Measurements from ENCODE around the gene NHLH2.

Gene NHLH2

GRCh38 chr1:115840605-115841460, at the start of gene NHLH2:
Gene NHLH2, minus strand, starts transcription at chr1:115841126. Its CDS starts 2,754 bp downstream, at chr1:115838372.
- no peak for DNase-seq (ENCODE audit: low read depth in 3 of 3)

GRCh38 chr1:115890580-115890979, 49.7 kb upstream of the NHLH2 start:
- no peak for DNase-seq (ENCODE audit: low read depth in 3 of 3)

GRCh38 chr1:115888976-115889375, 48.0 kb upstream of the NHLH2 start:
- DNase-seq (ENCODE audit: low read depth in 3 of 3), result no peak

GRCh38 chr1:115882913-115883902, 42.3 kb upstream of the NHLH2 start:
- no peak for DNase-seq (ENCODE audit: low read depth in 3 of 3)

- no peak for DNase-seq (ENCODE audit: low read depth in 3 of 3)
Measured at GRCh38 chr1:115880981-115881672, 40.2 kb upstream of the NHLH2 start.

- no peak for DNase-seq (ENCODE audit: low read depth in 3 of 3)
Measured at GRCh38 chr1:115879977-115880376, 39.1 kb upstream of the NHLH2 start.

- DNase-seq (ENCODE audit: low read depth in 3 of 3), result no peak
Measured at GRCh38 chr1:115877511-115877910, 36.6 kb upstream of the NHLH2 start.

GRCh38 chr1:115874904-115875303, 34.0 kb upstream of the NHLH2 start:
- DNase-seq (ENCODE audit: low read depth in 3 of 3), result no peak

- no peak for DNase-seq (ENCODE audit: low read depth in 3 of 3)
Measured at GRCh38 chr1:115874497-115874896, 33.6 kb upstream of the NHLH2 start.

- DNase-seq (ENCODE audit: low read depth in 3 of 3), result no peak
Measured at GRCh38 chr1:115873184-115873583, 32.3 kb upstream of the NHLH2 start.

- no peak for DNase-seq (ENCODE audit: low read depth in 3 of 3)
Measured at GRCh38 chr1:115869064-115869463, 28.1 kb upstream of the NHLH2 start.

GRCh38 chr1:115867216-115867615, 26.3 kb upstream of the NHLH2 start:
- DNase-seq (ENCODE audit: low read depth in 3 of 3), result no peak

GRCh38 chr1:115865704-115866380, 24.9 kb upstream of the NHLH2 start:
- DNase-seq (ENCODE audit: low read depth in 3 of 3), result no peak

- DNase-seq (ENCODE audit: low read depth in 3 of 3), result no peak
Measured at GRCh38 chr1:115862403-115862802, 21.5 kb upstream of the NHLH2 start.

- no peak for DNase-seq (ENCODE audit: low read depth in 3 of 3)
Measured at GRCh38 chr1:115854005-115854404, 13.1 kb upstream of the NHLH2 start.

GRCh38 chr1:115850937-115851336, 10.0 kb upstream of the NHLH2 start:
- DNase-seq (ENCODE audit: low read depth in 3 of 3), result no peak

GRCh38 chr1:115847787-115848186, 6.9 kb upstream of the NHLH2 start:
- DNase-seq (ENCODE audit: low read depth in 3 of 3), result no peak

- no peak for DNase-seq (ENCODE audit: low read depth in 3 of 3)
Measured at GRCh38 chr1:115842948-115843347, 2.0 kb upstream of the NHLH2 start.

GRCh38 chr1:115839679-115840237, 1.2 kb downstream of the NHLH2 start:
- no peak for DNase-seq (ENCODE audit: low read depth in 3 of 3)

GRCh38 chr1:115839029-115839678, 1.8 kb downstream of the NHLH2 start:
- no peak for DNase-seq (ENCODE audit: low read depth in 3 of 3)
